Embryonic facial prominence (tissue), 1 donor: Measurements from ENCODE around the gene NES.
A peak's percentile ranks its signal among the peaks of the same experiment; 100 is the strongest.

Experiments used
- DNase-seq: peaks from one replicate; pipeline ENCODE4 v3.0.0-alpha.2; 2016; ENCODE audit errors: extremely low spot score

NES gene

GRCh38 chr1:156662005-156662799 is 15.0 kb downstream of the NES start:
- DNase-seq: no peak

GRCh38 chr1:156660752-156661112 is 16.5 kb downstream of the NES start:
- no peak for DNase-seq

- DNase-seq: peak; percentile 82
Observed at GRCh38 chr1:156659988-156660751, 17.0 kb downstream of the NES start.

- no peak for DNase-seq
Observed at GRCh38 chr1:156659661-156659987, 17.6 kb downstream of the NES start.

- DNase-seq: no peak
Observed at GRCh38 chr1:156658945-156659574, 18.1 kb downstream of the NES start.

- DNase-seq: no peak
Observed at GRCh38 chr1:156658496-156658895, 18.7 kb downstream of the NES start.

- DNase-seq: no peak
Observed at GRCh38 chr1:156657741-156658319, 19.4 kb downstream of the NES start.

GRCh38 chr1:156656806-156657740 is 20.1 kb downstream of the NES start:
- no peak for DNase-seq

GRCh38 chr1:156655904-156656516 is 21.2 kb downstream of the NES start:
- no peak for DNase-seq

- no peak for DNase-seq
Observed at GRCh38 chr1:156655151-156655903, 21.9 kb downstream of the NES start.

GRCh38 chr1:156654700-156655099 is 22.5 kb downstream of the NES start:
- no peak for DNase-seq

GRCh38 chr1:156652992-156653355 is 24.2 kb downstream of the NES start:
- DNase-seq: no peak

- DNase-seq: no peak
Observed at GRCh38 chr1:156652131-156652991, 24.8 kb downstream of the NES start.

- DNase-seq: no peak
Observed at GRCh38 chr1:156648951-156649350, 28.3 kb downstream of the NES start.

GRCh38 chr1:156648496-156648895 is 28.7 kb downstream of the NES start:
- DNase-seq: no peak

- DNase-seq: no peak
Observed at GRCh38 chr1:156647351-156647750, 29.9 kb downstream of the NES start.

GRCh38 chr1:156646738-156647211 is 30.4 kb downstream of the NES start:
- DNase-seq: no peak

GRCh38 chr1:156645666-156646065 is 31.5 kb downstream of the NES start:
- DNase-seq: no peak

GRCh38 chr1:156645056-156645455 is 32.2 kb downstream of the NES start:
- DNase-seq: no peak
